Lung (tissue), 12 donors: ENCODE measurements around the gene SRRD. TPM values are rescaled to one million over a fixed set of nuclear protein-coding genes. Genes with fewer than 3 reads are reported as not detected.
A peak's percentile ranks its signal among the peaks of the same experiment; 100 is the strongest.

ENCODE experiments used
- ATAC-seq: fragments of 200-7000 bp; cut with Tn5 transposase; one replicate; pipeline ENCODE4 v1.9.1; 2020; ENCODE audit warnings: moderate number of reproducible peaks; ENCODE audit not compliant: insufficient read depth, low FRiP score
- DNase-seq, 3 donors: peaks; one replicate each; pipeline ENCODE4 v3.0.0-alpha.2; 2013 to 2017
- H3K27ac ChIP-seq, 2 donors: one replicate each; pipeline ENCODE4 v1.5.1; 2013; ENCODE audit warnings: mild to moderate bottlenecking in 2 of 2, moderate library complexity in 2 of 2, control low read depth in 1 of 2, inconsistent platforms in 1 of 2, low read depth in 1 of 2, low read length in 1 of 2
- H3K27me3 ChIP-seq, 3 donors: one replicate each; pipeline ENCODE4 v1.5.1; 2013; ENCODE audit warnings: low read length in 2 of 3; ENCODE audit not compliant: control insufficient read depth in 3 of 3, insufficient read depth in 3 of 3
- H3K36me3 ChIP-seq, 4 donors: one replicate each; pipeline ENCODE4 v1.5.1; 2013; ENCODE audit warnings: low read length in 4 of 4, mild to moderate bottlenecking in 1 of 4, moderate library complexity in 1 of 4; ENCODE audit not compliant: control insufficient read depth in 4 of 4, insufficient read depth in 4 of 4
- H3K4me1 ChIP-seq, 5 donors: one replicate each; pipeline ENCODE4 v1.5.1; 2013; ENCODE audit warnings: low read length in 5 of 5, mild to moderate bottlenecking in 2 of 5, moderate library complexity in 1 of 5; ENCODE audit not compliant: control insufficient read depth in 5 of 5, insufficient read depth in 5 of 5
- H3K4me3 ChIP-seq: one replicate; pipeline ENCODE4 v1.5.1; 2013; ENCODE audit warnings: mild to moderate bottlenecking, control low read depth, moderate library complexity
- H3K9ac ChIP-seq, 2 donors: one replicate each; pipeline ENCODE4 v1.5.1; 2013; ENCODE audit warnings: low read length in 2 of 2, control low read depth in 1 of 2; ENCODE audit not compliant: insufficient read depth in 1 of 2
- H3K9me3 ChIP-seq, 4 donors: one replicate each; pipeline ENCODE4 v1.5.1; 2013; ENCODE audit warnings: low read length in 3 of 4, mild to moderate bottlenecking in 1 of 4, moderate library complexity in 1 of 4; ENCODE audit not compliant: control insufficient read depth in 4 of 4, insufficient read depth in 3 of 4
- CTCF ChIP-seq: IDR thresholded peaks from 2 replicates; pipeline ENCODE4 v1.5.1; 2012; ENCODE audit warnings: mild to moderate bottlenecking; ENCODE audit errors: control extremely low read depth, extremely low read depth
- WGBS, 2 donors: extraction: QIAGEN DNeasy Blood & Tissue Kit; methylation state at CpG; one replicate each; pipeline ENCODE4 v1.1.7; 2013; 5-methylcytosine and 5-hydroxymethylcytosine counted together
- polyA plus RNA-seq, 2 donors: library from polyadenylated mRNA; stranded (reverse); fragments of 200-250 nt; gene quantifications; one replicate each; pipeline ENCODE4 v1.2.1, GENCODE V29; 2013
- total RNA-seq, 2 donors: library from RNA; depleted of rRNA in 1 of 2; stranded (reverse); fragments of >200 nt in 1 of 2; gene quantifications; one replicate each; pipeline ENCODE4 v1.2.1, GENCODE V29; 2014 to 2021
- donor health status: control.
- donor health status: control.
- donor health status: Bipolar disorder and iron deficiency.
- donor health status: healthy.
- donor health status: DM: yes; HTN: yes; CAD: no.

Gene SRRD
- total and polyA plus RNA-seq, 4 donors, result 8.5 to 17.6 (median 13.7) TPM

GRCh38 chr22:26542831-26543230 is 59.2 kb downstream of the SRRD start:
- peaks cover 0 to 5% (median 0%) of the 10 kb centered on the region in 5 donors for H3K4me1 ChIP-seq
- H3K9me3 ChIP-seq, result no peaks in the 10 kb centered on the region
- no peaks in the 10 kb centered on the region for H3K27me3 ChIP-seq
- H3K36me3 ChIP-seq, result peaks cover 6 to 29% (median 13%) of the 10 kb centered on the region in 4 donors
- DNase-seq (no peak), ATAC-seq (peak; percentile 9)
- TF ChIP-seq CTCF, result no peak
- no peak overlapping the region for H3K4me3 ChIP-seq
- no peak overlapping the region for H3K9ac ChIP-seq
- 24 to 51% methylated on average over 3 of the region's 3 CpGs for WGBS, 2 donors
- H3K27ac ChIP-seq, result peak overlapping the region in 1 of 2 donors; percentile 64

Other genes starting within 250 kb of the SRRD start
- 1 to 10 TPM in 1 of 2 donors, under 1 TPM in 1; 0.31 to 1.4 TPM for gene ASPHD2, start 54.6 kb upstream of the SRRD start, total RNA-seq
- gene ASPHD2, start 54.6 kb upstream of the SRRD start, polyA plus RNA-seq, result 1 to 10 TPM in 1 of 2 donors, under 1 TPM in 1; 0.45 to 1.6 TPM
- 10 to 100 TPM; 31.6 to 48.5 TPM for gene HPS4, start 94 bp upstream of the SRRD start, total RNA-seq
- 10 to 100 TPM; 14.0 to 15.1 TPM for gene HPS4, start 94 bp upstream of the SRRD start, polyA plus RNA-seq
- gene TFIP11, start 28.6 kb downstream of the SRRD start, total RNA-seq, result 10 to 100 TPM; 25.5 to 37.2 TPM
- 10 to 100 TPM; 18.4 to 23.5 TPM for gene TFIP11, start 28.6 kb downstream of the SRRD start, polyA plus RNA-seq
- gene TPST2, start 106.3 kb downstream of the SRRD start, total RNA-seq, result 10 to 100 TPM; 47.6 to 72.3 TPM
- 10 to 100 TPM; 32.6 to 72.2 TPM for gene TPST2, start 106.3 kb downstream of the SRRD start, polyA plus RNA-seq
- gene CRYBB1, start 134.2 kb downstream of the SRRD start, total RNA-seq, result under 1 TPM; 0.34 to 0.57 TPM
- 1 to 10 TPM in 1 of 2 donors, under 1 TPM in 1; 0.14 to 1.1 TPM for gene CRYBB1, start 134.2 kb downstream of the SRRD start, polyA plus RNA-seq
- gene CRYBA4, start 138.1 kb downstream of the SRRD start, total RNA-seq, result not detected
- gene CRYBA4, start 138.1 kb downstream of the SRRD start, polyA plus RNA-seq, result under 1 TPM; 0.06 to 0.22 TPM
- gene MIAT, start 173.7 kb downstream of the SRRD start, total RNA-seq, result 1 to 10 TPM; 4.6 to 5.0 TPM
- 1 to 10 TPM; 1.7 to 5.4 TPM for gene MIAT, start 173.7 kb downstream of the SRRD start, polyA plus RNA-seq